SK-N-SH treated with all-trans-retinoic acid at 6 μM for 48 hours (cell line): ENCODE data around the gene PLCB3.

Experiments
- ATAC-seq: fragments of 200-7000 bp; cut with Tn5 transposase; 3 replicates; pipeline ENCODE4 v1.9.1; 2020; ENCODE audit warnings: mild to moderate bottlenecking, moderate library complexity
- CREB5 ChIP-seq: fragments of 250-450 bp; sonication (Bioruptor Pico); IDR thresholded peaks from 2 replicates; pipeline ENCODE4 v1.5.1; 2020; ENCODE audit warnings: low read depth, mild to moderate bottlenecking, moderate library complexity
- CSDC2 ChIP-seq: fragments of 250-450 bp; sonication (Bioruptor Pico); IDR thresholded peaks from 2 replicates; pipeline ENCODE4 v1.5.0; 2020; ENCODE audit warnings: mild to moderate bottlenecking, moderate library complexity
- CSRNP3 ChIP-seq: fragments of 250-450 bp; sonication (Bioruptor Pico); IDR thresholded peaks from 2 replicates; pipeline ENCODE4 v1.5.1; 2021; ENCODE audit warnings: mild to moderate bottlenecking, moderate library complexity
- ESRRG ChIP-seq: fragments of 250-450 bp; sonication (Bioruptor Pico); IDR thresholded peaks from 2 replicates; pipeline ENCODE4 v1.6.1; 2021; ENCODE audit warnings: mild to moderate bottlenecking
- OSR1 ChIP-seq: fragments of 250-450 bp; sonication (Bioruptor Pico); IDR thresholded peaks from 2 replicates; pipeline ENCODE4 v1.8.0; 2022; ENCODE audit warnings: moderate library complexity, mild to moderate bottlenecking, inconsistent platforms
- PATZ1 ChIP-seq: fragments of 250-450 bp; sonication (Bioruptor Pico); IDR thresholded peaks from 2 replicates; pipeline ENCODE4 v1.8.0; 2020; ENCODE audit warnings: mild to moderate bottlenecking, moderate library complexity, borderline replicate concordance
- POU6F1 ChIP-seq: fragments of 250-450 bp; sonication (Bioruptor Pico); IDR thresholded peaks from 2 replicates; pipeline ENCODE4 v1.8.0; 2021; ENCODE audit warnings: low read depth, mild to moderate bottlenecking, moderate library complexity, borderline replicate concordance
- RARB ChIP-seq: fragments of 250-450 bp; sonication (Bioruptor Pico); IDR thresholded peaks from 2 replicates; pipeline ENCODE4 v1.8.0; 2021; ENCODE audit warnings: mild to moderate bottlenecking, moderate library complexity
- TCF4 ChIP-seq: fragments of 250-450 bp; sonication (Bioruptor Pico); IDR thresholded peaks from 2 replicates; pipeline ENCODE4 v1.8.0; 2021; ENCODE audit warnings: mild to moderate bottlenecking, moderate library complexity, borderline replicate concordance
- TOX ChIP-seq: fragments of 250-450 bp; sonication (Bioruptor Pico); IDR thresholded peaks from 2 replicates; pipeline ENCODE4 v1.8.0; 2021; ENCODE audit warnings: mild to moderate bottlenecking, moderate library complexity, borderline replicate concordance
- ZC3H10 ChIP-seq: fragments of 250-450 bp; sonication (Bioruptor Pico); IDR thresholded peaks from 2 replicates; pipeline ENCODE4 v1.5.1; 2021; ENCODE audit warnings: mild to moderate bottlenecking, moderate library complexity
- ZFP30 ChIP-seq: fragments of 450-650 bp; formaldehyde crosslinking; IDR thresholded peaks from 2 replicates; pipeline ENCODE4 v1.5.0; 2022; ENCODE audit warnings: mild to moderate bottlenecking, moderate library complexity
- ZNF70 ChIP-seq: fragments of 450-650 bp; formaldehyde crosslinking; IDR thresholded peaks from 2 replicates; pipeline ENCODE4 v1.5.0; 2020; ENCODE audit warnings: mild to moderate bottlenecking, moderate library complexity
- ZNF8 ChIP-seq: fragments of 450-650 bp; formaldehyde crosslinking; IDR thresholded peaks from 2 replicates; pipeline ENCODE4 v1.5.0; 2020; ENCODE audit warnings: mild to moderate bottlenecking, moderate library complexity

The PLCB3 gene

GRCh38 chr11:64203421-64204079 lies 47.8 kb upstream of the PLCB3 start:
- ATAC-seq = no peak

GRCh38 chr11:64204080-64204440 lies 47.3 kb upstream of the PLCB3 start:
- ATAC-seq = no peak
- TF ChIP-seq PATZ1 (CRISPR knock-in tag) (no peak), CREB5 (CRISPR knock-in tag) (no peak)

More at GRCh38 chr11:64203421-64204079, 47.8 kb upstream of the PLCB3 start:
- no peak for TF ChIP-seq ESRRG (CRISPR knock-in tag)
- TF ChIP-seq PATZ1 (CRISPR knock-in tag) = no peak
- TF ChIP-seq ZNF70 (CRISPR knock-in tag) = no peak
- TF ChIP-seq ZC3H10 (CRISPR knock-in tag) = no peak
- no peak for TF ChIP-seq TOX (CRISPR knock-in tag)
- TF ChIP-seq RARB = no peak
- TF ChIP-seq CSDC2 (CRISPR knock-in tag) = no peak
- TF ChIP-seq CREB5 (CRISPR knock-in tag) = no peak
- TF ChIP-seq POU6F1 = no peak

GRCh38 chr11:64204464-64204989 lies 46.8 kb upstream of the PLCB3 start:
- peak; percentile 82 for ATAC-seq
- no peak for TF ChIP-seq ESRRG (CRISPR knock-in tag)
- no peak for TF ChIP-seq RARB
- no peak for TF ChIP-seq ZFP30 (CRISPR knock-in tag)
- TF ChIP-seq CSDC2 (CRISPR knock-in tag) = no peak
- no peak for TF ChIP-seq TOX (CRISPR knock-in tag)
- no peak for TF ChIP-seq CSRNP3 (CRISPR knock-in tag)
- TF ChIP-seq POU6F1 = no peak
- no peak for TF ChIP-seq ZNF8 (CRISPR knock-in tag)
- no peak for TF ChIP-seq TCF4 (CRISPR knock-in tag)
- no peak for TF ChIP-seq OSR1
- TF ChIP-seq, all 23 proteins: peak for 0
